ENCODE measurements around the gene TMEM143.
"Not testable (repeated sequence)": the region's sequence is repeated elsewhere in the genome, so short reads cannot be mapped to it uniquely, and the experiment has no call there.

The TMEM143 gene

GRCh38 chr19:48391100-48392005 is 27.6 kb upstream of the TMEM143 start, which contains the start of gene KDELR1:
Gene KDELR1 (minus strand): TSS chr19:48391551. CDS start chr19:48391358, 193 bp downstream.
- peak; percentile 79 for DNase-seq (ENCODE audit: low read depth)

GRCh38 chr19:48390188-48391099 is 26.7 kb upstream of the TMEM143 start:
- DNase-seq (ENCODE audit: low read depth) = peak; percentile 70

GRCh38 chr19:48386981-48387380 is 23.2 kb upstream of the TMEM143 start:
- no peak for DNase-seq (ENCODE audit: low read depth)

DNA sequence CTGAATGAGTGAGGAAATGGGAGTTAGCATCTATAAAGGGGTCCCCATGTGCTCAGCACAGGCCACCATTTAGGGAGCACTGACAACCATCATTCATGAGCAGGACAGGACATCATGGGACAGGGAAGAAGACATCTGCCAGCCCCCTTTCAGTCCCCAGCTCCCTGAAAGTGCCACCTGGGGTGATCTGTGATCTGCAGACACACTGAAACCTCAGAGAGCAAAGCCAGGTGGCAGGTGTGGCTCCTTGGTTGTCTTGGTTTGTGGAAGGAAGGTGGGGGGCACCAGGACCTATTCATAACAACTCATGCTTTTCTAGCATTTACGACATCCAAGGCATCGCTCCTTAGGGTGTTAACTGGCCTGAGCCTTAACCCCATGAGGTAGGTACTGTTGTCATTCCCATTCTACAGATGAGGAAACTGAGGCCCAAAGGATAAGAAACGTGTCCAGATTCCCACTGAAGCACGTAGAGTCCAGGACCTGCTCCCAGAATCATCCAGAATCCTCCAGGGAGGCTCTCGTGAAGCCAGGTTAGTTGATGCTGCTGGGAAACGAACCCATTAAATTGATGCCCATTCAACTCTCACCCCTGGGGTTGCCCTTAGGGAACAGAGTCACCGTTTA is 21.8 kb upstream of the TMEM143 start:
- no peak for DNase-seq (ENCODE audit: low read depth)

DNA sequence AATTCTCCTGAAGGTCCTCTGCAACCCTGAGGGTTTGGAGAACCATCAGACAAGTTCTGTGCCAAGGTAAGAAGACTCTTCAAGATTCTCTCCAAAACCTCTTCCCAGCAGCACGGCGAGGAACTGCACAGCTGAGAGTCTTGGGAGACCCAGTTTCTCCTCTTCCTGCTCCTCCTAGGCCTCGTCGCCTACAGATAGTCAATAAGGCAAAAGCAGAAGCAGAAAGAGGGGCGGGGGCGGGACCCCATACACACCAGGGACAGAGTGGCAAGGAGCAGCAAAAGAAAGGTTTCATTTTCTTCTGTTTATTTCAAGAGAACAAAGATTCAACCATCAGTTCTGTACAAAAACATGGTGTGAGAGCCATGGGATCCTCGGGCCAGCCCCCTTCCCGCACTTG is 18.5 kb upstream of the TMEM143 start:
- DNase-seq (ENCODE audit: low read depth) = no peak

GRCh38 chr19:48381178-48381950 is 17.6 kb upstream of the TMEM143 start:
- DNase-seq (ENCODE audit: low read depth) = no peak

GRCh38 chr19:48379058-48379457 is 15.3 kb upstream of the TMEM143 start:
- DNase-seq (ENCODE audit: low read depth) = peak; percentile 18

- no peak for DNase-seq (ENCODE audit: low read depth)
These were observed 14.4 kb upstream of the TMEM143 start for GRCh38 chr19:48378194-48378570.

GRCh38 chr19:48373567-48373966 is 9.8 kb upstream of the TMEM143 start:
- no peak for DNase-seq (ENCODE audit: low read depth)

GRCh38 chr19:48372904-48373303 is 9.2 kb upstream of the TMEM143 start:
- no peak for DNase-seq (ENCODE audit: low read depth)

DNA sequence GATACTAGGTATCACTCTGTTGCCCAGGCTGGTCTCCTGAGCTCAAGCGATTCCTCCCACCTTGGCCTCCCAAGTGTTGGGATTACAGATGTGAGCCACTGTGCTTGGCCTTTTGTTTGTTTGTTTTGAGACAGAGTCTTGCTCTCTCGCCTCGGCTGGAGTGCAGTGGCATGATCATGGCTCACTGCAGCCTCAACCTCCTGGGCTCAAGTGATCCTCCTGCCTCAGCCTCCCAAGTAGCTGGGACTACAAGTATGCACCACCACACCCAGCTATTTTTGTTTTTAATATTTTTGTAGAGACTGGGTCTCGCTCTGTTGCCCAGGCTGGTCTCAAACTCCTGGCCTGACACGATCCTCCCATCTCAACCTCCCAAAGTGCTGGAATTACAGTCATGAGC is 8.0 kb upstream of the TMEM143 start:
- DNase-seq (ENCODE audit: low read depth) = not testable (repeated sequence)

DNA sequence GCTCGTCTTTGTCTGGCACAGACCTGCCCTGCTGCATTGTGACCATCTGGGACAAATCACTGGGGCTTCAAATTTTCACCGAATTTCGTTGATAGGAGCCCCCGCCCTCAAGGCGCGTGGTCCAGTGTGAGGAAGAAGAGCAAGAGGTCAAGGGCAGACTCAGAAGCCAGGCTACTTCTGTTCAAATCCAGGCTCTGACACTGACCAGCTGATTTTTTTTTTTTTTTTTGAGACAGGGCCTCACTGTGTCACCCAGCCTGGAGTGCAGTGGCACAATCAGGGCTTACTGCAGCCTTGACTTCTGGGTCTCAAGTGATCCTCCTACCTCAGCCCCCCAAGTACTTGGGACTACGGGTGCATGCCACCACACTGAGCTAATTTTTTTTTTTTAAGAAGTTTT is 7.6 kb upstream of the TMEM143 start:
- DNase-seq (ENCODE audit: low read depth) = no peak

DNA sequence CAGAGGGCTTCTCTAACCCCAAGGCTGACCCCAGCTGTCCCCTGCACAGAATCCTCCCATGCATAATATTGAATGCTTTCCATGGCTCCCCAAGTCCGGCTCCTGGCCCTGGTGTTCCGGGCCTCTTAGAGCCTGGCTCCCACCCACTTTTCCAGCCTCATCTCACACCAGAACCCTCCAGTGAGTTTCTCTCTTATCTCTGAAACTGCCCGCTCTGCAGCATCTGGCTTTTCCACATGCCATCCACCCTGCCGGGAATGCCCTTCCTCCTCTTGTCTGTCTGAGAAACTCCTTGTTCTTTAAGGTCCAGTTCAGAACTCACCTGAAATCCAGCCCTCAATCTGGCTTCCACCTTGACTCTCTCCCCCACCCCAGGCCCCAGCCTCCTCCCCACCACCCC is 7.2 kb upstream of the TMEM143 start:
- no peak for DNase-seq (ENCODE audit: low read depth)

DNA sequence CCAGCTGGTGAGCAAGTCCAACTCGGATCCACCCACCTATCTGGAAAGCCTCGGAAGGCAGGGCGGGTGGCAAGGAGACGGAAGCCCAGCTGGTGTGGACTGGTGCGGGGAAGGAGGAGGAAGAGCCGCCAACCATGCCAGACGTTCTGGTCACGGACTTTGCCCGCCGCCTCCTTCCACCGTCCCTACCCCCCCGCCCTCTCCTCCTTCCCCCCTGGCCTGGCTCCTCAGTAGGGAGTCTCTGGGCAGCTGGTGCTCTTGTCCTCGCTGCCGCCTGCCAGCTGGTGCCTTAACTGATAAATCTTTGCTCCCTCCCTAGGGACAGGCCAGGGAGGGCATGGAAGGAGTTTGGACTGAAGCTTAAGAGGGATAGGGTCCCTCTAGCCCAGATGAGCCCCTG is 5.2 kb upstream of the TMEM143 start:
- no peak for DNase-seq (ENCODE audit: low read depth)

DNA sequence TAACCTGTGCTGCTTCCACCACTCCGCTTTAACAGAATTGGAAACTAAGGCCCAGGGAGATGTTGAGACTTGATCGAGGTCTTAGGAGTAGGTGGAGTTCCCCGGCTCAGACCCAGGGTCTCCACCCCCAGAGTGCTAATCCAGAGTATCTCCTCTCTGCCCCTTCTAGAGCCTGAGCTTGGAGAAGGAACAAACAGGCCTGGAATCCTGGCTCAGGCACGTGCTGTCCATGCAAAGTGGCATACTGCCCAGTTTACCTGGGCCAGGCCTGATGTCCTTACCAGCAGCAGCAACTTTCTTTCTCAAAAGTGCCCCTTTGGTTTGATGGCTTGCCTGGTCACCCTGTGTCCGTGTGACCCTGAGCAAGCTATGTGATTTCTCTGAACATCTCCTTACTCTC is 4.1 kb upstream of the TMEM143 start:
- no peak for DNase-seq (ENCODE audit: low read depth)

DNA sequence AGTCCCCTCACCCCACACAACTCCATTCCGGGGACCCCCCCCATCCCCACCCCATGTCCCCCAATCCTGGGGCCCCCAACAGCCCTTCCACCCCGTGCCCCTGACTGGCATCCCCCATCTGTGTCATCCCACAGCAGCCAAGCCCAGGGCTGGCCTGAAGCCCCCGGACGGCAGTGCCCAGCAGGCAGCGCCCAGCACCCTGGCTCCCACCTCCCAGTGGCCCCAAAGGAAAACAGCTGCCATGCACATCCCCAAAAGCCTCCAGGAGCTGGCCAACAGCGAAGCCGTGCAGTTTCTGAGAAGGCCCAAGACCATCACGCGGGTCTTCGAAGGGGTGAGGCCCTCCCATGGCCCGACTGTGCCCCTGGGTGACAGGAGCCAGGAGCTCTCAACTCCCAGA is 1.9 kb upstream of the TMEM143 start:
- no peak for DNase-seq (ENCODE audit: low read depth)

- no peak for DNase-seq (ENCODE audit: low read depth)
These were observed 1.0 kb upstream of the TMEM143 start for GRCh38 chr19:48364598-48365348.

GRCh38 chr19:48363500-48363809 is 285 bp downstream of the TMEM143 start:
- DNase-seq (ENCODE audit: low read depth) = no peak

- peak; percentile 96 for DNase-seq (ENCODE audit: low read depth)
These were observed 832 bp downstream of the TMEM143 start for GRCh38 chr19:48362716-48363499.

DNA sequence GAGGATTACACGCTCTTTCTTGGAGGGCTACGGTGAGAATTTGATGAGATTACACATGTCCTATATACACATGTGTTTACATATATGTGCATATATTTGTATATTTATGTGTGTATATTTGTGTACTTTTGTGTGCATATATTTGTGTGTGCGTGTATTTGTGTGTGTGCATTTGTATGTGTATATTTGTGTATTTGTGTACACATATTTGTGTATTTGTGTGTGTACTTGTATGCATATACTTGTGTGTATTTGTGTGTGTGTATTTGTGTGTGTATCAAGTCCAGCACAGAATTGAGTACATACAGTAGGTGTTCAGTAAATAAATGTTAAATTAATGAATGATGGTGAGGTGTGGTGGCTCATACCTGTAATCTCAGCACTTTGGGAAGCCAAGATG is 1.8 kb downstream of the TMEM143 start:
- DNase-seq (ENCODE audit: low read depth) = no peak

Data from EH (cell line).